ENCODE results near the gene POU6F2. TPM values are rescaled to one million over a fixed set of nuclear protein-coding genes. Genes with fewer than 3 reads are reported as not detected.

The POU6F2 gene
- total RNA-seq, 1 experiment from 2014 or later = 0.27 TPM

- ChIA-PET CTCF (interaction anchor here (1.1 kb wide), 1 partner anchor 39 kb away, joined by 3 read pairs; no protein-coding TSS in a partner anchor), RAD21 (ENCODE audit: low non-redundant PET in 1 of 2, low total read pairs in 2 of 2, uncharacterized antibody in 2 of 2, unreplicated experiment in 2 of 2) (no interaction called here), POLR2A (no interaction called here)
- Histone ChIP-seq H3K9ac (ENCODE audit: low read length) (peak overlapping the region; percentile 21), H2AFZ (ENCODE audit: low read depth, low read length, poor library complexity, severe bottlenecking) (peak overlapping the region; percentile 98), H3K36me3 (ENCODE audit: control insufficient read depth in 1 of 2, insufficient read depth in 2 of 2, low read length in 2 of 2) (no peaks in the 10 kb centered on the region), H3K79me2 (ENCODE audit: insufficient read depth, low read length) (no peaks in the 10 kb centered on the region), H3K27me3 (ENCODE audit: insufficient read depth, low read length) (no peaks in the 10 kb centered on the region), H3K27ac (ENCODE audit: low read depth, low read length) (no peak overlapping the region; the same call in 1 of the 2 replicates), H3K4me1 (ENCODE audit: control insufficient read depth in 1 of 2, insufficient read depth in 2 of 2, low read length in 2 of 2) (peaks cover 0 to 12% of the 10 kb centered on the region in 2 experiments; a peak in 2 of 4 replicates), H4K20me1 (ENCODE audit: insufficient read depth) (no peaks in the 10 kb centered on the region), H3K4me3 (replicated peaks in 1 of 2; ENCODE audit: low read depth in 1 of 2, low read length in 2 of 2) (peak overlapping the region; percentile 53 to 60), H3K9me2 (ENCODE audit: insufficient read depth) (no peaks in the 10 kb centered on the region), H3K4me2 (ENCODE audit: low read length) (peak overlapping the region; percentile 89), H3K9me3 (ENCODE audit: control insufficient read depth in 1 of 2, insufficient read depth in 1 of 2, low read depth in 1 of 2, low read length in 2 of 2) (no peaks in the 10 kb centered on the region)
- no TSS peak for BruUV-seq (replicated peaks)
- DNase-seq (ENCODE audit: low read depth, low spot score) = peak; percentile 26
- no peak for TF ChIP-seq TCF7L2 (IDR thresholded peaks at IDR 0.05; ENCODE audit: borderline replicate concordance, extremely low read depth, insufficient read depth, insufficient read length)
- TF ChIP-seq RAD21 (IDR thresholded peaks at IDR 0.05; ENCODE audit: low read depth) = no peak
- no peak for TF ChIP-seq ZBTB33 (IDR thresholded peaks at IDR 0.05; ENCODE audit: extremely low read depth, insufficient replicate concordance, low read length)
- TF ChIP-seq SRF (IDR thresholded peaks at IDR 0.05; ENCODE audit: low read depth) = no peak
- no peak for TF ChIP-seq YY1 (IDR thresholded peaks at IDR 0.05; ENCODE audit: extremely low read depth, insufficient replicate concordance, low read depth, low read length)
- TF ChIP-seq FOSL1 (IDR thresholded peaks at IDR 0.05; ENCODE audit: low read depth) = no peak
- TF ChIP-seq SIN3A (IDR thresholded peaks at IDR 0.05; ENCODE audit: low read depth) = no peak
- 0 out of 2 replicates have a peak, but pooled peaks have one; percentile 7 for TF ChIP-seq ZFX (IDR thresholded peaks at IDR 0.05)
- no peak for TF ChIP-seq REST (IDR thresholded peaks at IDR 0.05; ENCODE audit: low read depth)
- no peak for TF ChIP-seq ATF3 (IDR thresholded peaks at IDR 0.05)
- TF ChIP-seq CBX3 (IDR thresholded peaks at IDR 0.05; ENCODE audit: low read depth) = no peak
- no peak for TF ChIP-seq EZH2phosphoT487 (IDR thresholded peaks at IDR 0.05; ENCODE audit: borderline replicate concordance)
- no peak for TF ChIP-seq CTCF (IDR thresholded peaks at IDR 0.05 in 2 of 3, conservative IDR thresholded peaks at IDR 0.05 in 1 of 3; ENCODE audit: borderline replicate concordance in 1 of 3, insufficient read depth in 1 of 3, low read depth in 2 of 3, low read length in 2 of 3)
- peak; percentile 38; the same call in 1 of the 2 replicates for TF ChIP-seq POLR2AphosphoS5 (IDR thresholded peaks at IDR 0.05; ENCODE audit: low read depth, low read length)
- TF ChIP-seq ZNF274 (IDR thresholded peaks at IDR 0.05; ENCODE audit: low read depth, low read length) = no peak
- no peak for TF ChIP-seq POLR2A (IDR thresholded peaks at IDR 0.05; ENCODE audit: borderline replicate concordance, extremely low read depth, insufficient read depth, insufficient read length)
- no peak; the same call in 1 of the 2 replicates for TF ChIP-seq MAX (IDR thresholded peaks at IDR 0.05)
- intact Hi-C loops (cut with micrococcal nuclease) = no loop called here
- ATAC-seq = peak; percentile 98
Measured at GRCh38 chr7:39414224-39415035, 436.7 kb downstream of the POU6F2 start.
